ENCODE measurements around the gene DUSP28. TPM values are rescaled to one million over a fixed set of nuclear protein-coding genes. Genes with fewer than 3 reads are reported as not detected.
A peak's percentile ranks its signal among the peaks of the same experiment; 100 is the strongest.

DUSP28 gene
- total RNA-seq, 1 experiment from 2014 or later, result 10.9 TPM

DNA sequence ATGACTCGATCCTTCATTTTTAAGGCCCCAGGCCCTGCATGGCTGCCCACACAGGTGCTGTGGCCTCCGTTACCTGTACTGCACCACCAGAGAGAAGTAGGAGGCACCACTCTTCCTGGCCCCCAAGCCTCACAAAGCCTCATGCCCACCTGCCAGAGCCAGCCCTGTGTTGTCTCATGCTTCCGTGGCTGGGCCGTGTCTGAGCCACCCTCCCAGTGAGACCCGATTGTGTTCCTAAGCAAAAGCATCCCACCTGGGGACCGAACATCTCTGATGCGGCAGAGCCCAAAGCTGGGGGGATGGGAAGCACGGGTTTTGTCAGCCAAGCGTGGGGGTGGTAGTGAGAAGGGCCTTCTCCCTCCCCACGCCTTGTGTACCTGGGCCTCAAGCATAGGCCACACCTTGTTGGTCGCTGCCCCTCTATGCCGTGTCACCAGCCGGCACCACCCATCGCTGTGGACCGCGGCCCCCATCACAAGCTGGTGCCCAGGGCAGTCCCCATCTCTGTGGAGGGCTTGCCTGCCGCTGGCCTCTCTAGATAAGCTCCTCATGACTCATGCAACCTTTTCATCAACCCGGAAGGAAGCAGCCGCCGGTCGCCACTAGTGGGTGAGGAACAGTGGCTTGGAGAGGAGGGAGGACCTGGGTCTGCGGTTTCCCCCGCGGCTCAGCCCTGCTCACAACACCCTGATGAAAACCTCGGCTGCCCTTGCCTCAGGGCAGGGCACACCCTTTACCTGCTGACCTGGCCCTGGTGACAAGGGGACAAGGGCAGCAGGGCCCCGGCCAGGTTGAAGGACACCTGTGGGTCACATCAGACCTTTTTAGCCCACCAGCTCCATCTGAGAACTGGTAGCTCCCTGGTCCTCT lies 5.4 kb downstream of the DUSP28 start:
- no peak for TF ChIP-seq EZH2 (IDR thresholded peaks at IDR 0.05; ENCODE audit: low read depth)
- TF ChIP-seq CTCF (conservative IDR thresholded peaks at IDR 0.05), result no peak
- H3K27me3 ChIP-seq (ENCODE audit: insufficient read depth, low read depth), result no peaks in the 10 kb centered on the region
- peak overlapping the region; percentile 100 for H3K27ac ChIP-seq
- H3K9me2 ChIP-seq (ENCODE audit: insufficient read depth), result no peaks in the 10 kb centered on the region
- peaks cover 46% of the 10 kb centered on the region for H3F3A ChIP-seq (ENCODE audit: insufficient read depth, low read depth)
- peak overlapping the region; percentile 99 for H3K4me2 ChIP-seq
- H3K9me3 ChIP-seq (ENCODE audit: insufficient read depth, low read depth), result no peaks in the 10 kb centered on the region
- H3K4me3 ChIP-seq, result peak overlapping the region; percentile 54
- POLR2A ChIA-PET (ENCODE audit: unreplicated experiment), result interaction anchor here (0.5 to 2.3 kb wide), 11 partner anchors 13 to 1197 kb away, joined by 3 to 48 read pairs (median 4); partner anchors contain the start of genes ATG4B, CAPN10 and HDAC4
- peaks cover 53% of the 10 kb centered on the region for H3K79me2 ChIP-seq (ENCODE audit: low read depth)
- peak; percentile 99 for DNase-seq
- peak overlapping the region; percentile 69 for H2AFZ ChIP-seq
- TSS peak; percentile 22 for BruUV-seq (replicated peaks)
- peaks cover 71% of the 10 kb centered on the region for H3K4me1 ChIP-seq (replicated peaks; ENCODE audit: insufficient read depth)
- H4K20me1 ChIP-seq (ENCODE audit: insufficient read depth), result peaks cover 14% of the 10 kb centered on the region
- H3K36me3 ChIP-seq (ENCODE audit: low read depth), result peaks cover 13% of the 10 kb centered on the region; the same call in 1 of the 2 replicates
- intact Hi-C loops (cut with micrococcal nuclease; ENCODE audit: unreplicated experiment), result loop anchor here (1.0 to 10.0 kb wide), 8 partner anchors 14 to 501 kb away; partner anchors contain the start of gene GPC1
- CTCF ChIA-PET, result interaction anchor here (0.6 to 2.8 kb wide), 10 partner anchors 15 to 1015 kb away, joined by 3 to 34 read pairs (median 6); partner anchors contain the start of gene CAPN10

GRCh38 chr2:240566203-240567136 lies 6.3 kb downstream of the DUSP28 start:
- H3K36me3 ChIP-seq (ENCODE audit: low read depth), result peaks cover 13% of the 10 kb centered on the region; the same call in 1 of the 2 replicates
- H3K4me3 ChIP-seq, result peak overlapping the region; percentile 67
- H2AFZ ChIP-seq, result peak overlapping the region; percentile 69
- H3K27ac ChIP-seq, result peak overlapping the region; percentile 100
- peaks cover 42% of the 10 kb centered on the region for H3F3A ChIP-seq (ENCODE audit: insufficient read depth, low read depth)
- no peaks in the 10 kb centered on the region for H3K9me3 ChIP-seq (ENCODE audit: insufficient read depth, low read depth)
- no peaks in the 10 kb centered on the region for H3K27me3 ChIP-seq (ENCODE audit: insufficient read depth, low read depth)
- peak; percentile 84 to 99 for DNase-seq
- H3K9me2 ChIP-seq (ENCODE audit: insufficient read depth), result no peaks in the 10 kb centered on the region
- peak overlapping the region; percentile 99 for H3K4me2 ChIP-seq
- H3K4me1 ChIP-seq (replicated peaks; ENCODE audit: insufficient read depth), result peaks cover 71% of the 10 kb centered on the region
- TF ChIP-seq EZH2 (IDR thresholded peaks at IDR 0.05; ENCODE audit: low read depth) (no peak), CTCF (conservative IDR thresholded peaks at IDR 0.05) (peak; percentile 90)
- ChIA-PET POLR2A (ENCODE audit: unreplicated experiment) (interaction anchor here (0.5 to 2.3 kb wide), 7 partner anchors 12 to 1196 kb away, joined by 3 to 48 read pairs (median 7); partner anchors contain the start of genes CAPN10 and NDUFA10), CTCF (interaction anchor here (0.6 to 2.8 kb wide), 9 partner anchors 14 to 361 kb away, joined by 3 to 34 read pairs (median 6); partner anchors contain the start of gene CAPN10)
- peaks cover 22% of the 10 kb centered on the region for H4K20me1 ChIP-seq (ENCODE audit: insufficient read depth)
- intact Hi-C loops (cut with micrococcal nuclease; ENCODE audit: unreplicated experiment), result loop anchor here (1.0 to 10.0 kb wide), 8 partner anchors 13 to 502 kb away; partner anchors contain the start of gene GPC1
- H3K79me2 ChIP-seq (ENCODE audit: low read depth), result peaks cover 62% of the 10 kb centered on the region
- BruUV-seq (replicated peaks), result no TSS peak
